GM12873 (cell line): ENCODE results near the gene HNRNPU.
A peak's percentile ranks its signal among the peaks of the same experiment; 100 is the strongest.

Source experiments
- TF ChIP-seq, protein P1 (sequence below): IDR thresholded peaks from 2 replicates; pipeline ENCODE4 v1.5.1; 2012; ENCODE audit warnings: low read depth, mild to moderate bottlenecking, moderate library complexity, low read length, control low read depth; ENCODE audit not compliant: insufficient read depth; ENCODE audit errors: missing control alignments

Gene HNRNPU

DNA sequence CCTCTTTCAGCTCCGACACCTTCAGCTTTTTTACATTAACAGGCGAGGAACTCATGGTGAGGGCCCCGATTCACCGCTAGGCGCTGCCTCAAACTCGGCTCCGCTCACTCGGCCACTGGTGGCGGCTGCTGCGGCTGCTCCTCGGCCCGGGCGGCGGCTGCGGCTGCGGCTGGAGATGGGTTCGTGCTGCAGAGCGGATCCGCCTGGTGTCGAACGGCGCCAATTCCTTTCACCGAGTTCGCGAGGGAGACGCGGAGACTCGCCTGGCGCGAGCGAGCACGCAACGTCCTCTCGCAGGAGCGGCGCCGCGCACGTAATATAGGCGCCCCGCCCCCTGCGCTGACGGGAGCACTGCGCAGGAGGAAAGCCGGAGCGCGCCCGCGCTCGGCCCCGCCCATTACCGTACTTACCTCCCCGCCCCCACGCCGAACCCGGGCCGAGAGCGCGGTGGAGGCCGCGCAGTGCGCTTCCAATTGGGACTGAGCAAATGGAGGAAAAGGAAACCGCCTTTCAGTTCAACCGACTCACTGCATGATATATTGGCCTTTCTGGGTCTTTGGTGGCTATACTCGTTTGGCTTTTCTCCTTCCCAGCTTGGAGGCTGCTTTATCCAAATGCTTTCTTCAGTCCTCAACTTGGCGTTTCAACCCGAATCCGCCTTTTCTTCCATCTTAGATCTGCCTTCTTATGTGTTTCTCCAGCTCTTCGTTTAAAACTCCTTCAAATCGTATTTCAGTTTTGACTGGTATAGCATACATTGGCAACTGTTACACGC is at the start of gene HNRNPU:
Gene HNRNPU, minus strand, starts transcription at position 291 of the 775 bp plus-strand sequence. Its CDS starts 236 bp downstream, at position 55.
- TF ChIP-seq, protein P1, sequence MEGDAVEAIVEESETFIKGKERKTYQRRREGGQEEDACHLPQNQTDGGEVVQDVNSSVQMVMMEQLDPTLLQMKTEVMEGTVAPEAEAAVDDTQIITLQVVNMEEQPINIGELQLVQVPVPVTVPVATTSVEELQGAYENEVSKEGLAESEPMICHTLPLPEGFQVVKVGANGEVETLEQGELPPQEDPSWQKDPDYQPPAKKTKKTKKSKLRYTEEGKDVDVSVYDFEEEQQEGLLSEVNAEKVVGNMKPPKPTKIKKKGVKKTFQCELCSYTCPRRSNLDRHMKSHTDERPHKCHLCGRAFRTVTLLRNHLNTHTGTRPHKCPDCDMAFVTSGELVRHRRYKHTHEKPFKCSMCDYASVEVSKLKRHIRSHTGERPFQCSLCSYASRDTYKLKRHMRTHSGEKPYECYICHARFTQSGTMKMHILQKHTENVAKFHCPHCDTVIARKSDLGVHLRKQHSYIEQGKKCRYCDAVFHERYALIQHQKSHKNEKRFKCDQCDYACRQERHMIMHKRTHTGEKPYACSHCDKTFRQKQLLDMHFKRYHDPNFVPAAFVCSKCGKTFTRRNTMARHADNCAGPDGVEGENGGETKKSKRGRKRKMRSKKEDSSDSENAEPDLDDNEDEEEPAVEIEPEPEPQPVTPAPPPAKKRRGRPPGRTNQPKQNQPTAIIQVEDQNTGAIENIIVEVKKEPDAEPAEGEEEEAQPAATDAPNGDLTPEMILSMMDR: peak; percentile 48

DNA sequence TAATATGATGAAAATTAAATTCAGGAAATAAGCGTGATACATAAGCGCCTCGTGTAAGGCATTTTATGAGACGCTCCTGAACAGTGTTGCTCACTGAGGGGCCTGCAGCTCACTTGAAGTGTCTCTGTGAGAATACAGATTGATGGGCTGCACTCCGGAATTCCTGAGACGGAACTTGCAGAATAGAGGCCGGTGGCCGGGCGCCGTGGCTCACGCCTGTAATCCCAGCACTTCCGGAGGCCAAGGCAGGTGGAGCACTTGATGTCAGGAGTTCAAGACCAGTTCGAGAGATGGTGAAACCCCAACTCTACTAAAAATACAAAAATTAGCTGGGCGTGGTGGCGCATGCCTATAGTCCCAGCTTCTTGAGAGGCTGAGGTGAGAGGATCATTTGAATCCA is 49.5 kb upstream of the HNRNPU start:
- TF ChIP-seq, protein P1: no peak

DNA sequence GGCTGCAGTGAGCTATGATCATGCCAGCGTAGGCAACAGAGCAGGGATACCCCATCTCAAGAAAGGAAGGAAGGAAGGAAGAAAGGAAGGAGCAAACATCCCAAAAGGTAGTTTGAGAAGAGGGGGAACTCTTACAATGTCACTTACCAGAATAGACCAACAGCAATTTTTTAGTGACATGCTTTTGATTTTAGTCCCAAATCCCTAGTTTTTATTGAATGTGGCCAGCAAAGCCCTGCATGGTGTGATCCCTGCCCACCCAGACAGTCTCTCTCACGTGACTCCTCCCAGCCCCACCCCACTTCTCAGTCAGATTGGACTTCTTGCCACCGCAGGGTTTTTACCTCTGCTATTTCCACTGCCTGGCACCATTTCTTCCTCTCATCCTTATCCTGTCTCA is 39.8 kb upstream of the HNRNPU start:
- TF ChIP-seq, protein P1: no peak

DNA sequence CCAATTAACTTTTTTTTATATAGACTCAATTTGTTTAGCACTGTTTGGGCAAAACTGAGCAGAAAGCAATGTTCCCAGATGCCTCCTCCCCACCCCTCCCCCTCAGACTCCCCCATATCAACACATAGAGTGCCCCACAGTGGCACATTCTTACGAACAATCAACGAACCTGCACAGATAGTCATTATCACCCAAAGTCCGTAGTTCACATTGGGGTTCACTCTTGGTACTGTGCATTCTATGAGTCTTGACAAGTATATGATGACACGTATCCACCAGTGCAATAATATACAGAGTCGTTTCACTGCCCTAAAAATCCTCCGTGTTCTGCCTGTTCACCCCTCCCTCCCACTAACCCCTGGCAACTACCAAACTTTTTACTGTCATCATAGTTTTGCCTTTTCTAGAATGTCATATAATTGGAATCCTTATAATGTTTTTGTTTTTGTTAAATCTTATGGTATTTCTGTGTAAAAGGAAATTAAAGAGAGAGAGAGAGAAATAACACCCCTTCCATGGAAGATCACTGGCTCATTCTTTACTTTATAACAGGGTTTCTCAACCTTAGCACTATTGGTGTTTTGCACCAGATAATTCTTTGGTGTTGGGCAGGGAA is 37.2 kb upstream of the HNRNPU start:
- TF ChIP-seq, protein P1: no peak

DNA sequence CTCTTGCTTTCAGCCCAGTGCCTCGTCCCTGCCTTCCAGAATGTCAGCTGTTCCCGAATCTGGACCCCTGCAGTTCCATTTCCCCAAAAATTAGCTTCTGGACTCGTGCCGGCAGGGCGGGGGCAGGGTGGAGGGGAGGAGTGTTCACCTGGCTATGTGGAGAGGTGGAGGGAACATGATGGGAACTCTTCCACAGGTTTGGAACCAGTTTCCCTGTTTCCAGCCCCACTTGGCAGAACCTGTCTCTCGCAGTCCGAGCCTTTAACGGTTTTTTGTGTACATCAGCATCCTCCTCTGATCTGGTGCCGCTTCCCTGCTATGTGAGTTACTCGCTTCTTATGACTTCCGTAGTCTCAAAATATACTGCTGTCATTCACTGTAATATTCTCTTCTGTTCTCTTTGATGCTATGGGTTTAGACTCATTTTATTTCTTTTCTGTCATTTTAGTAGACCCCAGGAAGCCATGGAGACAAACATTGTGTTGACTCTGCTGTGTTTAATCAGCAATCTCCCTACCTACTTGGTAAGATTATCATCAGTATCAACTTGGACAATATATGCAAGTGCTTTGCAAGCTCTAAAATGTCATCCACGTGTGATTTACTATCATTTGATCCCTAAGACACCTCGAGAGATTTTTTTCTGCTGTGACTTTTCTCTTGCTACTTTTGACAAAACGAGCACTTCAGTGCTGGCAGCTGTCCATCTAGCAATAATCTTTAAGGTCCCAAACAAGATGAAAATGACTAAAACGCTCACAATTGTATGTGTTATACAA is 33.3 kb upstream of the HNRNPU start:
- TF ChIP-seq, protein P1: no peak

DNA sequence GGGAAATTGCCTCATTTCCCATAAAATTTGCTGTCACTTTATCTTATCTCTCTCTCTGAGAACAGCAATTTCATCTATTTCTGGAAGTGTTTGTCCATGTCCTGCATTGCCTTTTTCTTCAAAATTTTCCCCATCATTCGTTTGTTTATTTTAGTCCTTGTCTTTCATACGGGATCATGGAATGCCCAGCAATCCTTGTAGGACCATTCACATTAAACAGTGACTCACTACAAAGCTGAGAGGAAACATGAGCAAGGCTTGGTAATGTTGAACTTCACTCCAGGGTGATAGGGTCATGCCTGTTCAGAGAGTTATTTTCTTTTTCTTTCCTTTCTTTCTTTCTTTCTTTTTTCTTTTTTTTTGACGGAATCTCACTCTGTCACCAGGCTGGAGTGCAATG is 32.2 kb upstream of the HNRNPU start:
- TF ChIP-seq, protein P1: no peak

DNA sequence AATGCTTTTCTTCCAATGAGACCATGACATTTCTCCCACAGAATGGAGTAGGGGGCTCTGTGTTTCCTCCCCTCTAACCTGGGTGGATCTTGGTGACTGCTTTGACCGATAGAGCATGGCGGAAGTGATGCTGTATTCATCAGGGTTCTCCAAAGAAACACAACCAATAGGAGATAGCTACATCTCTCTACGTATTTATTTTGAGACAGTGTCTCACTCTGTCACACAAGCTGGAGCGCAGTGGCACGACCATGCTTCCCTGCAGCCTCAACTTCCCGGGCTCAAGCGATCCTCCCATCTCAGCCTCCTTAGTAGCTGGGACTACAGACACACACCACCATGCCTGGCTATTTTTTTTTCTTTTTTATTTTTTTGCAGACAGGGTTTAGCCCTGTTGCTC is 29.5 kb upstream of the HNRNPU start:
- TF ChIP-seq, protein P1: no peak
